Gastrocnemius medialis (tissue), 4 donors: Measurements from ENCODE around the gene FOXP3.

Experiments
- CTCF ChIP-seq, 5 experiments: fragments of 450-650 bp in 3 of 5; fragments of 200-600 bp in 2 of 5; sonication (generic) in 2 of 5; IDR thresholded peaks in 4 of 5; conservative IDR thresholded peaks in 1 of 5; 1 replicate in 4 of 5; 2 replicates in 1 of 5; pipeline ENCODE4 v1.5.1; 2016 to 2019; ENCODE audit warnings: antibody characterized with exemption in 5 of 5, mild to moderate bottlenecking in 3 of 5, moderate library complexity in 3 of 5
- POLR2A ChIP-seq, 2 donors: fragments of 450-650 bp; IDR thresholded peaks; one replicate each; pipeline ENCODE4 v1.6.1; 2017; ENCODE audit warnings: antibody characterized with exemption in 2 of 2, mild to moderate bottlenecking in 2 of 2, moderate library complexity in 2 of 2

- no peak for TF ChIP-seq CTCF (IDR thresholded peaks at IDR 0.05 in 4 of 5, conservative IDR thresholded peaks at IDR 0.05 in 1 of 5)
- no peak for TF ChIP-seq POLR2A (IDR thresholded peaks at IDR 0.05)
These were observed 2.3 kb upstream of the FOXP3 start for GRCh38 chrX:49266523-49267445.
